ENCODE data around the gene SLC10A7. TPM values are rescaled to one million over a fixed set of nuclear protein-coding genes. Genes with fewer than 3 reads are reported as not detected.
A peak's percentile ranks its signal among the peaks of the same experiment; 100 is the strongest.

The SLC10A7 gene
- polyA plus RNA-seq, 1 donor = 8.5 TPM

DNA sequence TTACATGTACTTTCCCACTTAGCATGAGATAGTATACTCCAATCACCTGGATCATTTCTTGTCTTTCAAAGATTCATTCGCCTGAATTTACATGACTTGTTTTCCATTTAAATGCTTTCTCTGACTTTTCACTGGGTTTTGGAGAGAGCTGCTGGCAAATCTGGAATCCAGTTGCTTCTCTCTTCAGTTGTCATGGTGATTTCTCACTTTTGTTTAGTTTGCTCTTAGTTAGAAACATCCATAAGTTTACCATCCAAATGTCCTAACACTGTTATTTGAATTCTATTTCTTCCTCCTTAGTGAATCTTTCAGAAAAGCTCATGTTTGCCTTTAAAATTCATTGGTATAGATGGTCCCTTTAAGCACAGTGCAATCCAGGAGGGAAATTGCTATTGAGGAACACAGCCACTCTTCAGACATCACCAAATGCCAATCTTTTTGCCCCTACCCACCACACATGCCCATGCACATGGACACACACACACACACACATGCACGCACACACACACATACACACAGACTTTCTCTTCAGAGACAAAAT, 255.7 kb downstream of the SLC10A7 start:
- Histone ChIP-seq H3K27me3 (ENCODE audit: control insufficient read depth, insufficient read depth, low read length) (no peaks in the 10 kb centered on the region), H3K27ac (ENCODE audit: low read length) (no peak overlapping the region), H3K36me3 (ENCODE audit: control insufficient read depth, insufficient read depth, low read length) (no peaks in the 10 kb centered on the region), H3K4me3 (ENCODE audit: low read length) (no peak overlapping the region), H3K9me3 (ENCODE audit: control insufficient read depth, low read depth, low read length) (no peaks in the 10 kb centered on the region), H3K4me1 (ENCODE audit: control insufficient read depth, insufficient read depth, low read length) (no peaks in the 10 kb centered on the region)
- 100% methylated on average over 1 of the region's 2 CpGs for WGBS (ENCODE audit: insufficient coverage, low lambda C conversion rate)
- DNase-seq = no peak

DNA sequence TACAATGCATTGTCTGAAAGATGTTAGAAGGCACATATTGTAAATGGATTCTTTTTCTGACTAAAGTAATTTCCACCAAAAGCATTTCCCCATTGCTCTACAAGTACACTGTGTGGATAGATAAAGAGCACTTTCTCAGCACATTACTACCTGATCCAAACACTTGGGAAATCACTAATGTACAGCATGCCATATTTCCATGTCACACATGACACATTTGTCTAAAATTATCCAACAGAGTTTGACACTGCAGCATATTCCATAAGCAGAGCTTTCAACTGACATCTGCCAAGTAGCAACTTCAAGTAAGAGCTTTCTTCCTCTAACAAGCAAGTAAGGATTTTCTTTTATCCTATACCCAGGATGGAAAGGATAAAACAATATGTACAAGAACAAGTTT, 257.9 kb downstream of the SLC10A7 start:
- no peak for DNase-seq
- Histone ChIP-seq H3K27ac (ENCODE audit: low read length) (no peak overlapping the region), H3K9me3 (ENCODE audit: control insufficient read depth, low read depth, low read length) (no peaks in the 10 kb centered on the region), H3K27me3 (ENCODE audit: control insufficient read depth, insufficient read depth, low read length) (no peaks in the 10 kb centered on the region), H3K4me3 (ENCODE audit: low read length) (no peak overlapping the region), H3K4me1 (ENCODE audit: control insufficient read depth, insufficient read depth, low read length) (no peaks in the 10 kb centered on the region), H3K36me3 (ENCODE audit: control insufficient read depth, insufficient read depth, low read length) (no peaks in the 10 kb centered on the region)

DNA sequence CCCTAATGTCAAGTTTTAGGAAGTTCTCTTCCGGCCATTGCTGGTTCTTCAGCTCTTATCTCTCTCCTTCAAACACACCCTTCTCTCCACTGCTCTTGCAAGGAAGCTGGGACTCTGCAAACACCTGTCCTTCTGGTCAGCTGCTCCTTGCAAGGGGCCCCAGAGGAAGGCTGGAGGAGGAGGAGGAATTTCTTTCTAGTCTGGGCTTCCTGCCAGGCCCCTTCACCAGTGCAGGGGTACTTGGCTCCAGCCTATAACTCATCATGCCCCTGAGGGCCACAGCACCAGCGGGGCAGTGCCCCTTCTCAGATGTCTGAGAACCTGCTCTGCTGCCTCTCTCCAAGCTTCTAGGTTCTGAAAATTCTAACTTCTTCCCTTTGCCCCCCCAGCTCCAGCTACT, 260.7 kb downstream of the SLC10A7 start:
- Histone ChIP-seq H3K9me3 (ENCODE audit: control insufficient read depth, low read depth, low read length) (no peaks in the 10 kb centered on the region), H3K4me1 (ENCODE audit: control insufficient read depth, insufficient read depth, low read length) (no peaks in the 10 kb centered on the region), H3K27ac (ENCODE audit: low read length) (no peak overlapping the region), H3K4me3 (ENCODE audit: low read length) (no peak overlapping the region), H3K27me3 (ENCODE audit: control insufficient read depth, insufficient read depth, low read length) (no peaks in the 10 kb centered on the region), H3K36me3 (ENCODE audit: control insufficient read depth, insufficient read depth, low read length) (peaks cover 2% of the 10 kb centered on the region)
- DNase-seq = no peak
- WGBS (ENCODE audit: insufficient coverage, low lambda C conversion rate) = 50% methylated on average over 1 of the region's 2 CpGs

DNA sequence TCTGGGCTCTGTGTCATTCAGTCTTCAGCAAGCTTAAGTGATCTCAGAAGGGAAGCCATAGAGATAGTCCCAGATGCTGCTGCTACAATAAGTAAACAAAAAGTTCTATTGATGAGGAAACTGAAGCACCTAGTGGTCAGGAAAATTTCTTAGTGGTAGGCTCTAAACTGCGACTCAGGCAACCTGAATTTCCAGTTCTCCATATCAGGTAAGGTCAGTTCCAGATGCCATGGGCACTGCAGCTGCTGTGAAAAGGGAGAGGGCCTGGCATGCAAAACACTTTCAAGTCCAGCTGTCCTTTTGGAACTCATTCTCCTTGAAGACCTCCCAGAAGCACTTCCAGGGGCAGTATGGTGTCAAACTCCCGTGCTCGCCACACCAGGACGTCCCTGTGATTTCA, 261.2 kb downstream of the SLC10A7 start:
- H3K36me3 ChIP-seq (ENCODE audit: control insufficient read depth, insufficient read depth, low read length) = peaks cover 2% of the 10 kb centered on the region
- DNase-seq = no peak
- no CpG with 5 or more reads among the region's 4 CpGs for WGBS (ENCODE audit: insufficient coverage, low lambda C conversion rate)
- no peak overlapping the region for H3K4me3 ChIP-seq (ENCODE audit: low read length)
- H3K9me3 ChIP-seq (ENCODE audit: control insufficient read depth, low read depth, low read length) = no peaks in the 10 kb centered on the region
- no peaks in the 10 kb centered on the region for H3K4me1 ChIP-seq (ENCODE audit: control insufficient read depth, insufficient read depth, low read length)
- H3K27ac ChIP-seq (ENCODE audit: low read length) = no peak overlapping the region
- no peaks in the 10 kb centered on the region for H3K27me3 ChIP-seq (ENCODE audit: control insufficient read depth, insufficient read depth, low read length)

DNA sequence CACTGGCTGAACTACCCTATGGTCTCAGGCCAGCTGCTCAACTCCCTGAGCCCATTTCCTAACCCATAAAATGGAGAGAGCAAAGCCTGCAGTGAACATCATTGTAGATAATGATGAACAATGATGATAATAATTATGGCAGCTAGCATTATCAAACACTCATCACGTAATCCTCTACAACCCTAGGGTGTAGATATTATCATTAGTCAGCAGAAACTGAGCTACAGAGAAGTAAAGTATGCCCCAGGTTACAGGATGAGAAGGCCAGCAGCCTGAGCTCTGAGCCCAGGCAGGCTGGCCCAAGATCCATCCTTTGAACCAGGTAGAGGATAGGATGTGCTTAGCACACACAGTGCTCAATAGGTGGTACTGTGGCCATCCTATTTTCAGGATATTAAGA, 264.2 kb downstream of the SLC10A7 start:
- Histone ChIP-seq H3K27me3 (ENCODE audit: control insufficient read depth, insufficient read depth, low read length) (no peaks in the 10 kb centered on the region), H3K27ac (ENCODE audit: low read length) (no peak overlapping the region), H3K4me3 (ENCODE audit: low read length) (no peak overlapping the region), H3K4me1 (ENCODE audit: control insufficient read depth, insufficient read depth, low read length) (peaks cover 2% of the 10 kb centered on the region), H3K9me3 (ENCODE audit: control insufficient read depth, low read depth, low read length) (no peaks in the 10 kb centered on the region), H3K36me3 (ENCODE audit: control insufficient read depth, insufficient read depth, low read length) (peaks cover 2% of the 10 kb centered on the region)
- no peak for DNase-seq
- no CpG with 5 or more reads among the region's 1 CpG for WGBS (ENCODE audit: insufficient coverage, low lambda C conversion rate)

DNA sequence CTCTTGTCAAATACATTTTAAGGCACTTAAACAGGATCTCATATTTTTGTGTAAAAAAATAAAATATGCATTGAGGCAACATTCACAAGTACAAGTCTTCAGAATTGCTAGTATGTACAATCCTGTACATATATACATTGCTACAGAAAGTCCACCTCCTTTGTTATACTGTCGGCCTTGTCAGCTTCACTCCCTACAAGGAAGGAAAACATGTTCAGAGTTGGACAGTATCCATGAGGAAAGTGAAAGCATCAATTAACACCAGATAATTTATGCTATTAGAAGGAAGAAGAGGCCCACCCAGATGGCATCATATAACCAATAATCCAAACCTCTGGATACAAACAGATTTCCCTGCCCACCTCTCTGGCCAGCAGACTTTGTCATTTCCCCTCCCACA, 265.4 kb downstream of the SLC10A7 start:
- peaks cover 2% of the 10 kb centered on the region for H3K36me3 ChIP-seq (ENCODE audit: control insufficient read depth, insufficient read depth, low read length)
- no peak overlapping the region for H3K27ac ChIP-seq (ENCODE audit: low read length)
- no peaks in the 10 kb centered on the region for H3K27me3 ChIP-seq (ENCODE audit: control insufficient read depth, insufficient read depth, low read length)
- H3K4me1 ChIP-seq (ENCODE audit: control insufficient read depth, insufficient read depth, low read length) = peaks cover 4% of the 10 kb centered on the region
- no peak overlapping the region for H3K4me3 ChIP-seq (ENCODE audit: low read length)
- WGBS (ENCODE audit: insufficient coverage, low lambda C conversion rate) = no CpG with 5 or more reads among the region's 1 CpG
- DNase-seq = no peak
- H3K9me3 ChIP-seq (ENCODE audit: control insufficient read depth, low read depth, low read length) = no peaks in the 10 kb centered on the region

DNA sequence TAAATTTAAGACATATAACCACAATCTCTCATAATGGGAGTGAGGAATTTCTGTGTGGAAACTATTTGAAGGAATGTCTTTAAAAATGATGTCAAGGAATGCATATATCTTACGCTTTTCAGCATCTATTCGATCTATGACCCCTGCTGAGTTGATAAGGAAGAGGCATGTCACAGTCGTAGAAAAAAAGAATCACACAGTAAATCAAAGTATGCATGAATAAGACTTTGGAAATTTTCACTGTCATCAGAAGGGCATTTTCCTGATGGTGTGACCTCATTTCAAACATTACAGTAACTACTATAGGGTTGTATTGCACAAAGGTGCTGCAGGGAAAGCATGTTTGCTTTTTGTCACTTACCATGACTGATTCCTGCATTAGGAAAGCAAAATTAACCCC, 265.9 kb downstream of the SLC10A7 start:
- Histone ChIP-seq H3K27me3 (ENCODE audit: control insufficient read depth, insufficient read depth, low read length) (no peaks in the 10 kb centered on the region), H3K4me1 (ENCODE audit: control insufficient read depth, insufficient read depth, low read length) (peaks cover 4% of the 10 kb centered on the region), H3K27ac (ENCODE audit: low read length) (no peak overlapping the region), H3K9me3 (ENCODE audit: control insufficient read depth, low read depth, low read length) (no peaks in the 10 kb centered on the region), H3K36me3 (ENCODE audit: control insufficient read depth, insufficient read depth, low read length) (peaks cover 2% of the 10 kb centered on the region), H3K4me3 (ENCODE audit: low read length) (no peak overlapping the region)
- 58% methylated on average over 2 of the region's 3 CpGs for WGBS (ENCODE audit: insufficient coverage, low lambda C conversion rate)
- DNase-seq = no peak

DNA sequence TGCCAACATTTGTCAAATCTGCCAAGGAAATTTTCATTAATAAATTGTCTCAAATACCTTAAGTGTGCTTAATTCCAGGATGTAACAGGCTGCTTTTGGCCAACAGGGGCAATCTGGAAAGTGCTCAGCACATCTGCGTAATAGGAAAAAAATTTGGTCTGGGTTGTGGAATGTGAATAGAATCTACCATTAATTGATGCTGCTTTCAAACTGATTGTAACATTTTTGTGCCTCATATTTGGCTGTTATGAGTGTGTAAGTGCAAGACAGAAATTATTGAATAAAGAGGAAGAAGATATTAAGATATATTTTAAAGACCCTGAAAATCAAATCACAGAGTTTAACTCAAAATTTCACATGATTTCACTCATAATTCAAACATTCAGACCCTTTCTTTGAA, 266.3 kb downstream of the SLC10A7 start:
- H3K4me1 ChIP-seq (ENCODE audit: control insufficient read depth, insufficient read depth, low read length) = peaks cover 4% of the 10 kb centered on the region
- H3K27ac ChIP-seq (ENCODE audit: low read length) = no peak overlapping the region
- no peaks in the 10 kb centered on the region for H3K27me3 ChIP-seq (ENCODE audit: control insufficient read depth, insufficient read depth, low read length)
- no peaks in the 10 kb centered on the region for H3K9me3 ChIP-seq (ENCODE audit: control insufficient read depth, low read depth, low read length)
- no peak for DNase-seq
- no peak overlapping the region for H3K4me3 ChIP-seq (ENCODE audit: low read length)
- H3K36me3 ChIP-seq (ENCODE audit: control insufficient read depth, insufficient read depth, low read length) = peaks cover 2% of the 10 kb centered on the region
- WGBS (ENCODE audit: insufficient coverage, low lambda C conversion rate) = 100% methylated on average over 1 of the region's 1 CpG

DNA sequence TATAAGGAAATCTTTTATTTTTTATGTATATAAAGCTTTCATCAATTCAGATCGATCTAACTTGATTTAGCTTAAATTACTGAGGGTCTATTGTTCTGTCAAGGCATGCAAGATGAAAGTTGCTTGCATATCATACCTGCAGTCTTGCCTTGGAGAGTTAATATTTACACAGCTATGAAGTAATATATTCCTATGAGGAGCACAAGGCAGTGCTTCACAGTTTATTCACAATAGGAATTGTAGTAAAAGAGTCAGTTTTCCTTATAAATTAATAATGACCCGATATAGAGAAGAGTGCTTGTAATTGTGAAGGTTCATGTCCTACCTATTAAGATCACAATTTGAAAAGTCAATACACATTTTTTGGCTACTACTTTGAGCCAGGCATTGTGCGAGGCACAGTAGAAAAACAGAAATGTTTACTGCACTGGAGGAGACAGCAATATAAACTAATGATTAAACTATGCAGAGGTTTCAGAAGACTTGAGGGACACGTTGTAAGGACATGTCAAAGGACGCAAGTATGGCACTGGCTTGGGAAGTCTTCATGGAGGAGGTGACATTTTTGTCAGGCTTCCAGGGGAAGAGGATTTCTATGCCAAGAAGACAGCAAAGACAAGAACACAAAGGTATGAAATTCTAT, 268.6 kb downstream of the SLC10A7 start:
- DNase-seq = peak in 1 of 2 donors; percentile 53
- H3K36me3 ChIP-seq (ENCODE audit: control insufficient read depth, insufficient read depth, low read length) = no peaks in the 10 kb centered on the region
- 20% methylated on average over 1 of the region's 5 CpGs for WGBS (ENCODE audit: insufficient coverage, low lambda C conversion rate)
- no peak overlapping the region for H3K4me3 ChIP-seq (ENCODE audit: low read length)
- peaks cover 10% of the 10 kb centered on the region for H3K4me1 ChIP-seq (ENCODE audit: control insufficient read depth, insufficient read depth, low read length)
- no peaks in the 10 kb centered on the region for H3K9me3 ChIP-seq (ENCODE audit: control insufficient read depth, low read depth, low read length)
- no peaks in the 10 kb centered on the region for H3K27me3 ChIP-seq (ENCODE audit: control insufficient read depth, insufficient read depth, low read length)
- peak overlapping the region; percentile 35 for H3K27ac ChIP-seq (ENCODE audit: low read length)

DNA sequence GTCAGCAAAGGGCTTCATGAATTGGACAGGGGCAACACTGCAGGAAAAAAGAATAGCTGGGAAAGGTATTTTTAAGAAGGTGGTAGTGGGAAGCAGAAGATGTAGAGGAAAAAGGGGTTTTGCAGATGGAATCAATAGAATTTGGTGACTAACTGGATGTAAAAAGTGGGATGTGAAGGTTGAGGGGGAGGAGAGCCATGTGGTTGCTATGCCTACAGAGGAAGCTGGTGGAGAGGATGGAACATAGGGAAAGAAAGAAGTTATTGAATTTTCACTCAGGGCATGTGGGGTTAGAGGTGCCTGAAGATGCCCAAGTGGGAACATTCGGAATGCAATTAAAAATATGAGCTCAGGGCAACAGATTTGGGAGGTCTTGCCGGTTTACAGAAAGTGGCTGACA, 274.4 kb downstream of the SLC10A7 start:
- H3K27ac ChIP-seq (ENCODE audit: low read length) = no peak overlapping the region
- no peak overlapping the region for H3K4me3 ChIP-seq (ENCODE audit: low read length)
- no peak for DNase-seq
- no peaks in the 10 kb centered on the region for H3K36me3 ChIP-seq (ENCODE audit: control insufficient read depth, insufficient read depth, low read length)
- peaks cover 18% of the 10 kb centered on the region for H3K4me1 ChIP-seq (ENCODE audit: control insufficient read depth, insufficient read depth, low read length)
- WGBS (ENCODE audit: insufficient coverage, low lambda C conversion rate) = no CpG with 5 or more reads among the region's 2 CpGs
- peaks cover 2% of the 10 kb centered on the region for H3K27me3 ChIP-seq (ENCODE audit: control insufficient read depth, insufficient read depth, low read length)
- no peaks in the 10 kb centered on the region for H3K9me3 ChIP-seq (ENCODE audit: control insufficient read depth, low read depth, low read length)

DNA sequence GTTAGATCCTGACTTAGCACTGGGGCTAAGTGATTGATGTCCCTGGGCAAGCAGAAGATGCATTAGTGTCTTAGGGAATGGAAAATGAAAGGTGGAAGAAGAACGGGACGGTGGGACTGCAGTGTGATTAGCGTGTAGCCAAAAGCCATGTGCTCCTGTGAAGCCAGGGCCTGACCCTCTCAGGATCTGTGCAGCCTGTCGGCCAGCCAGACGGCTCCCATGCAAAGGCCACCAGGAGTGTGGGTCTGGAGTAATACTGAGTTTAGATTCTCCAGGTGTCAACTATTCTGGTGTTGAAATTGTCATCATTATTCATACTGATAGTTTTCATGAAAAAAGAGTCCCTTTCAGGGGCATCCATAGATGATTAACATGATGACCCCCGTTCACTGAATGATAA, 275.4 kb downstream of the SLC10A7 start:
- Histone ChIP-seq H3K4me3 (ENCODE audit: low read length) (no peak overlapping the region), H3K36me3 (ENCODE audit: control insufficient read depth, insufficient read depth, low read length) (no peaks in the 10 kb centered on the region), H3K27me3 (ENCODE audit: control insufficient read depth, insufficient read depth, low read length) (peaks cover 2% of the 10 kb centered on the region), H3K4me1 (ENCODE audit: control insufficient read depth, insufficient read depth, low read length) (peaks cover 21% of the 10 kb centered on the region), H3K27ac (ENCODE audit: low read length) (no peak overlapping the region), H3K9me3 (ENCODE audit: control insufficient read depth, low read depth, low read length) (no peaks in the 10 kb centered on the region)
- no peak for DNase-seq
- WGBS (ENCODE audit: insufficient coverage, low lambda C conversion rate) = no CpG with 5 or more reads among the region's 6 CpGs
